NCI-H1105 (cell line): ENCODE data around the gene CNTNAP5.

Experiments used
- DNase-seq: peaks from one replicate; lab custom pipeline; 2025; lab: John Stamatoyannopoulos, UW

CNTNAP5 gene

GRCh38 chr2:124911560-124911959 lies 886.5 kb downstream of the CNTNAP5 start:
- no peak for DNase-seq

- DNase-seq = no peak
Observed at GRCh38 chr2:124913868-124914267, 888.8 kb downstream of the CNTNAP5 start.

GRCh38 chr2:124915567-124915966 lies 890.5 kb downstream of the CNTNAP5 start:
- no peak for DNase-seq

- DNase-seq = no peak
Observed at GRCh38 chr2:124919296-124919695, 894.2 kb downstream of the CNTNAP5 start.

GRCh38 chr2:124920448-124920847 lies 895.4 kb downstream of the CNTNAP5 start:
- no peak for DNase-seq

GRCh38 chr2:124921191-124921590 lies 896.1 kb downstream of the CNTNAP5 start:
- no peak for DNase-seq

GRCh38 chr2:124923097-124923496 lies 898.0 kb downstream of the CNTNAP5 start:
- no peak for DNase-seq

- DNase-seq = no peak
Observed at GRCh38 chr2:124933883-124934282, 908.8 kb downstream of the CNTNAP5 start.

- no peak for DNase-seq
Observed at GRCh38 chr2:124953921-124954320, 928.8 kb downstream of the CNTNAP5 start.

- peak; percentile 4 for DNase-seq
Observed at GRCh38 chr2:124959581-124959980, 934.5 kb downstream of the CNTNAP5 start.

- DNase-seq = no peak
Observed at GRCh38 chr2:124961132-124961531, 936.0 kb downstream of the CNTNAP5 start.
